HG03432 (cell line): ENCODE measurements around the gene TCERG1L.
"Not testable (repeated sequence)": the region's sequence is repeated elsewhere in the genome, so short reads cannot be mapped to it uniquely, and the experiment has no call there.

ENCODE experiments used
- ATAC-seq: cut with Tn5 transposase; IDR thresholded peaks from one replicate; pipeline ENCODE4 v1.9.1; 2021; ENCODE audit warnings: mild to moderate bottlenecking, moderate library complexity; ENCODE audit not compliant: unreplicated experiment

Gene TCERG1L

GRCh38 chr10:131174211-131174565, 137.3 kb downstream of the TCERG1L start:
- ATAC-seq: no peak

GRCh38 chr10:131173484-131174210, 137.9 kb downstream of the TCERG1L start:
- ATAC-seq: no peak

DNA sequence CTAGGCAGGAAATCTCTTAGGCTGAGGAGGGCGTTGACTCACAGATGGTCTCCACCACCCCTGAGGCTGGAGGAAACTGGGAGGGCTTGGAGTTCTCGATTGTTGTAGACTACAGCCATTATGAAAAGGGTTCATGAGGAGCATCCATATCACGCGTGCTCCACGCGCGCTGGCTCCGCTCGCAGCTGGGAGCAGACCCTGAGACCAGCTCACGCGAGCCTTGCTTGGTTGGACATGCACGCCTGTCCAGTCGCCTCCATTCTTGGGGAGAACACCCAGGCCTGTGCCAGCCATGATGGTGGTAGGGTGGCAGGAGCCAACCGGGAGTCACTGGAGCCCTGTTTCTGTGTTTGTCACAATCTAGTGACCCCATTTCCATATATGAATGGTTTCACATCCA, 139.1 kb downstream of the TCERG1L start:
- ATAC-seq: no peak

GRCh38 chr10:131169146-131169545, 142.4 kb downstream of the TCERG1L start:
- ATAC-seq: no peak

- no peak for ATAC-seq
Measured at GRCh38 chr10:131168238-131168875, 143.2 kb downstream of the TCERG1L start.

DNA sequence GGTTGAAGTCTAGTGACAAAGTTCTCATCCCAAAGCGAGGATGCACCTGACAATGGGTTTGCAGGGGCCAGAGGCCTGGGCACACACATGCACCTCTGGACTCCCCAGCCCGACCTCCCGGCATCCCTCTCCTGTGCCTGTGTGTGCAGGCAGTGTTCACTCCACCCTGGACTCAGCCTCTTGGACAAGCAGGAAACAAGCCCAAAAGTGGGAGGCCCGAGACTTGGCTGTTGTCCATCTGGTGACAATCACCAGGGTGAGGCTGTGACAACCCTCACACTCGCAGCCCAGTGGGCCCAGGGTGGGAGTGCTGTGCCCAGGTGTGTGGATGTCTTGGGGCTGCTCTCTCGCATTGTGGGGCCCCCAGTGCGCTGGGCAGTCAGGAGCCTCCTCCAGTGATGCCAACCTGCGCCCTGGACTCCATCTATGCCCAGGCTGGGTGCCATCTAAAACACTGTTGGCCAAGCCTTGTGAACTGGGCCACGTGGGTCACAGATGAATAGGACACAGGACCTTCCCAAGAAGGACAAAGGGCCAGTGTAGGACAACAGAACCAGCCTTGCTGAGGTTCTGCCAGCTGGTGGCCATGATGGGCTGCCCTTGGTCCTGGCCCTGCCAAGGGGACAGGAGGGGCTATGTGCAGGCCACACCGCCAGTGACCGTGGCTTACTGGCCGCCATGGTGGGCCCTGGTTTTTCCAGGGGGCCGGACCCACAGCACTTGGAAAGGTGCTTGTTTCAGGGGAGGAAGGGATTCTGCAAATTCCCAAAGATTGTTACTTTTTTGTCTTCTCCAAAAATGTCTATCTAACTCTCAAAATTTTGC, 144.3 kb downstream of the TCERG1L start:
- ATAC-seq: no peak

- no peak for ATAC-seq
Measured at GRCh38 chr10:131166486-131166885, 145.0 kb downstream of the TCERG1L start.

DNA sequence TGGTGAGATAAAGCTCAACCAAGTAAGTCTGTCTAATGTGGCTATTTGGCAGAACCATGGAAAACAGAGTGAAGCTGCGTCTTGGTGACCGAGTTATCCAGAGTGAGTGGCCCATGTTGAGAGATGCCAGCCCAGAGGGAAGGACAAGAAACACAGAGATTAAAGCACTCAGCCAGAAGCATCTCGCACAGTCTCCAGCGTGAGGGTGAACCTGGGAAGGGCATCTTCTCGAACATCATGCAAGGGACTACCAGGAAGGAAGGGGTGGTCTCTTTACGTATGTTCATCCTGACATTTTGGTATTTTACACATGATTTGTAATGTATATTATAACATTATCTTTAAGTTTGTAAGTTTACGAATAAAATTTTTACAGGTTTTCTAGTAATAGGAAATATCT, 146.4 kb downstream of the TCERG1L start:
- no peak for ATAC-seq

DNA sequence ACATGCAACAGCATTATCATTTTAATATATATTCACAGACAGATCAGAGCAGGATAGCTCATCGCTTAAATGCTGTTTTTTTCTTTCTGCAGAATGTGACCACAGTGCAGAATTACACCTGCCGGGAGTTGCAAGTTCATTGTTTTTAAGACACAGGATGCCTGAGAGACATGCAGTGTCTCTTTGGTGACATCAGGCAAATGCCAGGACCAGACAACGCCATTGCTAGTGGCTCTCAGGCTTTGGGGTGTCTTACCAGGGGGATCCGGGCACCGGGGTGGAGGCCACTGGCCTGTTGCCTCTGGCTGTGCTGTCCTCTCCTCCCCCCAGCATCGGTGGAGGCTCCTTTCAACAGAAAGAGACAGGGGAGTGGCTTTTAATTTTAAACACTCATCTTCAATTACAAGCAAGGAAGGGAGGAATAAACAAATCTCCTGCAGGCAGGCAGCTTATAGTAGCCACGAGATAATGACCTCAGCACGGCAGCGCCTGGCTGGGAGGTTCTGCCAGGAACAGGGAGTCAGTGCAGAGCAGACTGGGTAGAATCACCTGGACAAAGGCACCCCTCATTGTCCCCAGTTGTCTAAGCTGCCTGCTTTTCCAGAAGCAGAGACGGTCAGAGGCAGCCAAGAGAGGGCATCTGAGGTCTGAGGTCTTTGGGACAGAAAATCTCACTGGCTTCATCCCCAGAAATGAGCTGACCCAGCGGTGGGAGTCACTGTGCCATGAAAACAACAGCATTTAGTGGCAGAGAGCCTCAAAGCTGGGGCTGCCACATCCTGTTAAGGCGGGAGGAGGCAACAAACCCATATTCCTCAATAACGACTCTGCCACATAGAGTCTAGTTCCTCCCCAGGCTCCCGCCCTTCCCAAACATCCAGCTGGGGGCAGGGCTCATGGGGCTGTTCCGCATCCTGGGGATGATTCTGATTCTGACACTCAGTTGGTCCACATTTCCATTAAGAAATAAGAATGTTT, 148.4 kb downstream of the TCERG1L start:
- ATAC-seq: no peak

GRCh38 chr10:131162211-131162610, 149.3 kb downstream of the TCERG1L start:
- no peak for ATAC-seq

DNA sequence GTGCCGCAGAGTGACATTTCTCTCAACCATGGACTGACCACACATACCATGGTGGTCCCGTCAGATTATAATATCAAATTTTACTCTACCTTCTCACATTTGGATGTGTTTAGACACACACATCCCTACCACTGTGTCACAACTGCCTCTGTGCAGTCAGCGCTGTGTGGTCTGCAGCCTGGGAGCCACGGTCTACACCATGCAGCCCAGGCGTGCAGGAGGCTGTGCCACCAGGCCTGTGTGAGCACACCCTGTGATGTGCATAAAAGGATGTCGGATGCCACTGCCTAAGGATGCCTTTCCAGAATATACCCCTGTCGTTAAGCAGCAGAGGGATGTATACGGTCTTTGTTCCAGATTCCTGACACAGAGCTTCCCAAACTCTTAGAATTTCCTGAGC, 150.4 kb downstream of the TCERG1L start:
- no peak for ATAC-seq

DNA sequence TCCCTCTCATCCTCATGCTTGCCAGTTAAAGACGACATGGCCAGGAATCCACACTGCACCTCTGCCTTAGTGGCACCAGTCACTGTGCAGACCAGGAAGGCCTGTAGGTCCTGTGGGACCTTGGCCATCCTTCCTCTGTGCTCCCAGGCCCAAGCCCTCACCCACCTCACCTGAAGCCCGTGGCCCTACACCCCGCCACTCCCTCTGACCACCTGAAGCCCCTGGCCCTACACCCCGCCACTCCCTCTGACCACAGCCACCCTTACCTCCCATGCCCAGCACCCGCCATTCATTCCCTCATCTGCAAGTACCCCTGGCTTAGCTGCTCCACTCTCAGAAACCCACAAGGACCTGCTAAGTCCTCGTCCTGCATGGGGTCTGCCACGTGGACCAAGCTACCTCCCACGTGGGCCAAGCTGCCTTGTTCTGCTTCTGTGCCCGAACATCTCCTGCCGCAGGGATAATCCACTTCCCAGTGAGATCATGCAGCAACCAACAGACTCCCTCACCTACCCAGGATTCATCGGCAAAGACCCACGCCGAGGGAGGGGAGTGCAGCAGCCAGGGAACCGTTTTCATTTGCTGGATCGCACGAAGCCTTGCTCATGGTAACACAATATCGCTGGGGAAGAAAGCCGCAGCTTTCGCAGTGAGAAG, 151.2 kb downstream of the TCERG1L start:
- no peak for ATAC-seq

GRCh38 chr10:131159771-131160170, 151.8 kb downstream of the TCERG1L start:
- ATAC-seq: no peak

DNA sequence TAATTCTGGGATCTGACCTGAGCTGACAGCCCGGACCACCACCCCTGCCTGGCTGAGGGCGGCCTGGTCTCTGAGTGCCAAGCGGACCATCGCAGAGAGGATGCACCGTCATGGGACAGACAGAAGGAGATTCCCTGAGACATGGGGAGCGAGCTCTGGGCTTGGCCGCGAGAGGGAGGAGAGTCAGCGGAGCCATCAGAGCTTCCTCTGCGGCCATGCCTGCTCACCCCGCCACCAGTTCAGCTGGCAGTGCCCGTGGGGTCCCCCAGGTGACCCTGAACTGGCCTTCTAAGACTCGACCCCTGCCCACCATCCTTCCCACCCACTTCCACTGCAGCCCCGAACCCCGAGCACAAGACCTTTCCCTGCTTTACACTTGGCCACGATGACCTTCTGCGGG, 152.8 kb downstream of the TCERG1L start:
- no peak for ATAC-seq

DNA sequence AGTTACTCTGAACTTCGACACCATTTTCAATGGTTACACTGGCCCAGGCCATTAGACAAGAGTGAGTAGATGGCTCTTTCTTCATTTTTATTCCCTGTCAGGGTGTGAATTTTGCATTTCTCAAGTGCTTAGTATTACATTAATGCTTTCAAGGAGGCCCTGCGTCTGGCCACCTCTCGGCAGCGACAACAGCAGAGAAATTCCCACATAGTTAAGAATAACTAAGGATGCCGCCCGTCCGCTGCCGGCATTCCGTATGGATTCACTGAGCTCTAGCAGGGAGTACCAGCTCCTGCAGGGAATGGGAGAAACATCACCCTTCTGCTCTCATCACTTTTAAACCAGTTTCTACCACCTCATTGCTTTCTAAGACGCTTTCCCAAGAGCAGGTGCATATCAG, 153.6 kb downstream of the TCERG1L start:
- ATAC-seq: no peak

DNA sequence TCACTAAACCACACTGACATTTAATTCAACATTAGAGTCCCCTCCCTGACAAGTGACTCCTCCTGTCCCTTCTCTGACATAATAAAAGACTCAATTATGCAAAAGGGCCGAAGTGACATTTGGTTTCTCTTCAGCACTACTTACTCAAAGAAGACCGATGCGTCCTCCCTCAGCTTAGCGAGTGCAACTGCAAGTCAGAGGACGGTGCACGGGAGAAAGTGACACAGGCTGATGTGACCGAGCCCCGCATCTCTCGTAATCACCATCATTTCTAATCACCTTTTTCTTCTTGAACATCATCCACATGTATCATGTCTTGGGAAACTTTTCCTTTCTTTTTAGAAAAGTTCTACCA, 155.7 kb downstream of the TCERG1L start:
- no peak for ATAC-seq

GRCh38 chr10:131155218-131155875, 156.2 kb downstream of the TCERG1L start:
- no peak for ATAC-seq

DNA sequence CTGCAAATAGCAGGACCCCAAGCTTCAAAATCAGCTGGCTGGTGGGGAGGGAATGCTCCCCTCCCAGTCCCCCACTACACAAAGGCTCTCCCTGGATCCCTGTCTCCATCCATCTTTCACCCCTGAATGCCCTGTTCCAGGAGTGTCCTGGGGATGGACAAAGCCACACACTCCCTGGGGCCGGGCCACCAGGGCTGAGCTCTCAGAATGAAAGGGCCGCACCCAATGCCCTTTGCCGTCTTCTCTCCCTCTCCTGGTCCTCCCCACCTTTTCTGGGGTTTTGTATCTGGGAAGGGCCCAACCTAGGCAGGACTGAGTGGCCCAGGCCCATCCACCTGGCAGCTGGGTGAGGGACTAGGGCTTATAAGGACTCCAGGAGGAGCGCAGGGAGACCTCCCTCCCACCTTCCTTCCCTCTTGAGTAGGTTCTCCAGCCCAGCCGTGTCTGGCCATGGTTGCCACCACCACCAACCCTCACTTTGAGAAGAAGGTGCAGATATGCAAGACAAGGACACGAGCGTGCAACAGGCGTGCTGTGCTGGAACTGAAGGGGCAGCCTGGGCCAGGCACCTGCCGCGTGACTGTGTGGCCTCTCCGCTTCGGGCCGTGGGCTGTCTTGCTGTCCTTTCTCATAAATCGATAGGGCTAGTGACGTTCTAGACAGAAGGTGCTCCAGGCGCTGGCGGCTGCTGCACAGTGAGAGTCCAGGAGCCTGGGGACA, 157.1 kb downstream of the TCERG1L start:
- no peak for ATAC-seq

GRCh38 chr10:131152456-131152855, 159.1 kb downstream of the TCERG1L start:
- not testable (repeated sequence) for ATAC-seq
